ENCODE measurements around the gene PCMTD2. TPM values are rescaled to one million over a fixed set of nuclear protein-coding genes. Genes with fewer than 3 reads are reported as not detected.

Gene PCMTD2
- total RNA-seq, 1 donor from 2014 or later: 101 TPM

DNA sequence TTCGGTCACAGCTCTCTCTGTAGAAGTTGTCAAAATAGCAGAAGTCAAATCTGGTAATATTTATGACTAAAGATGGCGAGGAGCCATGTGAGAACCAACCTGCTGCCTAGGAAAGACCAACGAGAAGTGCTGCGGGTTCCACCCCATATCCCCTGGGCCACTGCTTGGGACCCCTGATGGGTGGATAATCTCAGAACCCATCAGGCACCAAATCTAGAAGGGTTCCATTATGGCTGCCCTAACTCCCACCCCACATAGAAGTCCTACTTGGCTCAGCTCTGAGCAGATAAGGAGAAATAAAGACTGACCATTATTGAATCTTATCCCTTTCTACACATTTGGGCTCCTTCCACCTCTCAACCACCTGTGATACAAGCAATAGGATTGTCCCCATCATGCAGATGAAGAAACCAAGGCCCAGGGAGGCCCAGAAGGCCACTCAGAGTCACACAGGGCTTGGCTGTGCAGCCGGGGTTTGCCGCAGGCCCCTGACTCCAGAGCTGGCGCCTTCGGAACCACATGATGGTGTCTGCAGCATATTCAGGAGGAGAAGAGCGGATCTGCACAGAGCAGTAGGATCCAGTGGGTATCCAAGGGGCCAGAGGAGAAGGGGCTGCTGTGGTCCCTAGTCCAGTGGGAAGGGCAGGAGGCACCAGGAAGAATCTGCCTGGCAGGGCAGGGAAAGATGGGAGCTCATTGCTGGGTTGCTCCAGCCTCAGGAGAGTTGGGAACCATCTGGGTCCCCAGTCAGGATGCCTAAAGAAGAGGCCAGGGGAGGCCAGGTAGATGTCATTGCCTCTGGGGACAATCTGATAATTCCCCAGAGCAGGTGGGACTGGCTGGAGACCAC lies 9.6 kb upstream of the PCMTD2 start:
- Mint-ChIP-seq H3K36me3 (no peaks in the 10 kb centered on the region), H3K27ac (no peak overlapping the region), H3K27me3 (peaks cover 33% of the 10 kb centered on the region), H3K4me1 (ENCODE audit: unreplicated experiment) (no peaks in the 10 kb centered on the region), H3K9me3 (no peaks in the 10 kb centered on the region), H3K4me3 (no peak overlapping the region)
- DNase-seq (ENCODE audit: extremely low spot score, unreplicated experiment): no peak
- TF ChIP-seq, protein P1, sequence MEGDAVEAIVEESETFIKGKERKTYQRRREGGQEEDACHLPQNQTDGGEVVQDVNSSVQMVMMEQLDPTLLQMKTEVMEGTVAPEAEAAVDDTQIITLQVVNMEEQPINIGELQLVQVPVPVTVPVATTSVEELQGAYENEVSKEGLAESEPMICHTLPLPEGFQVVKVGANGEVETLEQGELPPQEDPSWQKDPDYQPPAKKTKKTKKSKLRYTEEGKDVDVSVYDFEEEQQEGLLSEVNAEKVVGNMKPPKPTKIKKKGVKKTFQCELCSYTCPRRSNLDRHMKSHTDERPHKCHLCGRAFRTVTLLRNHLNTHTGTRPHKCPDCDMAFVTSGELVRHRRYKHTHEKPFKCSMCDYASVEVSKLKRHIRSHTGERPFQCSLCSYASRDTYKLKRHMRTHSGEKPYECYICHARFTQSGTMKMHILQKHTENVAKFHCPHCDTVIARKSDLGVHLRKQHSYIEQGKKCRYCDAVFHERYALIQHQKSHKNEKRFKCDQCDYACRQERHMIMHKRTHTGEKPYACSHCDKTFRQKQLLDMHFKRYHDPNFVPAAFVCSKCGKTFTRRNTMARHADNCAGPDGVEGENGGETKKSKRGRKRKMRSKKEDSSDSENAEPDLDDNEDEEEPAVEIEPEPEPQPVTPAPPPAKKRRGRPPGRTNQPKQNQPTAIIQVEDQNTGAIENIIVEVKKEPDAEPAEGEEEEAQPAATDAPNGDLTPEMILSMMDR (conservative IDR thresholded peaks at IDR 0.05): no peak

GRCh38 chr20:64246616-64247306 lies 8.8 kb upstream of the PCMTD2 start:
- Mint-ChIP-seq H3K4me1 (ENCODE audit: unreplicated experiment) (no peaks in the 10 kb centered on the region), H3K27ac (no peak overlapping the region), H3K27me3 (peaks cover 37% of the 10 kb centered on the region), H3K36me3 (no peaks in the 10 kb centered on the region), H3K9me3 (no peaks in the 10 kb centered on the region), H3K4me3 (no peak overlapping the region)
- DNase-seq (ENCODE audit: extremely low spot score, unreplicated experiment): no peak
- TF ChIP-seq, protein P1 (conservative IDR thresholded peaks at IDR 0.05): no peak

DNA sequence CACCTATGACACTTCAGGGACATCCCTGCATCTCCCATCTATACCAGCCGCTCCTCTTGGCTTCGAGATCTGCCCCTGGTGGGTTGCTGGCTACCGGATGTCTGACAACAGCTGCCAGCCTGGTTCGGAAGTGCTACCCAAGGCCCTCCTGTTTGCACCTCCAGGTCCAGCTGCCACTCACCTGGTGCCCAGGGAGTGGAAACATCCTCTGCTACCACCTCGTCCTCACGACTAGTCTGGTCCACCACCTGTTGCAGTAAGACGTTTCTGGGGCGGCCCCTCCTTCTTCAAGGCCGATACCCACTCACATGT lies 8.3 kb upstream of the PCMTD2 start:
- TF ChIP-seq, protein P1 (conservative IDR thresholded peaks at IDR 0.05): no peak
- no peak overlapping the region for H3K4me3 Mint-ChIP-seq
- H3K27me3 Mint-ChIP-seq: peaks cover 37% of the 10 kb centered on the region
- H3K4me1 Mint-ChIP-seq (ENCODE audit: unreplicated experiment): no peaks in the 10 kb centered on the region
- DNase-seq (ENCODE audit: extremely low spot score, unreplicated experiment): no peak
- no peaks in the 10 kb centered on the region for H3K36me3 Mint-ChIP-seq
- no peaks in the 10 kb centered on the region for H3K9me3 Mint-ChIP-seq
- no peak overlapping the region for H3K27ac Mint-ChIP-seq

DNA sequence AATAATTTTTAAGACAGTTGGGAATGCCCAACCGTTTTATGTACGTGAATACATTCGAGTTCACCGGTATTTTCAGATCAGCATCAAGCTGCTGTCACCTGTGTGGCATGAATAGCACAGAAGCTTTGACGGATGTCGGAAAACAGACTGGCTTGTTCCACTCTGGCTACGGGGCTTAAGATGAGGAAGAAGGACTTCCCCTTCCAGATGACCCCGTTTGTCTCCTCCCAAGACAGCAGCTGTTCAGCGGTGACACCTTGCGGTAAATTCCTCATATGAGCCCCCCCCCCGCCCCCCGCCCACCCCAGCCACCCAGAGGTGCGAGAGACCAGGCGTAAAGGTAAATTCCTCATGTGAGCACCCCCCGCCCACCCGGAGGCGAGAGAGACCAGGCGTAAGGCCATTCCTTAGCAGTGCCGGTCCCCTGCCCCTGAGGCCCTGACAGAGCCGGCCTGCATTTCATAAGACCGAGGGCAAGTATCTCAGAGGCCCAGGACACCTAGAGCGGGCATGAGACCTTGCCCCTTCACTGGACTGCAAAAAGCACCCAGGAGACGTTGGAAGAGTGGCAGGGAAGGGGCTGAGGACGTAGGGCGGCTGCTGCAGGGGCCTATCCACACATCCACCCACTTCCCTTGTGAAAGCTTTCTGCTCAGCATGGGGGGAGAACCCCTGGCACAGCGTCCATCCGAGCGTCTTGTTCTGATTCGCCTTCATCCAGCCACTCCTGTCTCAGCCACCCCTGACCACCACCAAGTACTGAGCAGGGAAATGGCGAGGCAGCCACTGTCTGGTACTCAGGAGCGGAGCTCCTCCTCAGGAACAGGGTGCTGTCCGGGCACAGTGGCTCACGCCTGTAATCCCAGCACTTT lies 7.3 kb upstream of the PCMTD2 start:
- Mint-ChIP-seq H3K4me3 (no peak overlapping the region), H3K27me3 (peaks cover 40% of the 10 kb centered on the region), H3K36me3 (no peaks in the 10 kb centered on the region), H3K9me3 (no peaks in the 10 kb centered on the region), H3K4me1 (ENCODE audit: unreplicated experiment) (no peaks in the 10 kb centered on the region), H3K27ac (no peak overlapping the region)
- TF ChIP-seq, protein P1 (conservative IDR thresholded peaks at IDR 0.05): no peak
- no peak for DNase-seq (ENCODE audit: extremely low spot score, unreplicated experiment)

DNA sequence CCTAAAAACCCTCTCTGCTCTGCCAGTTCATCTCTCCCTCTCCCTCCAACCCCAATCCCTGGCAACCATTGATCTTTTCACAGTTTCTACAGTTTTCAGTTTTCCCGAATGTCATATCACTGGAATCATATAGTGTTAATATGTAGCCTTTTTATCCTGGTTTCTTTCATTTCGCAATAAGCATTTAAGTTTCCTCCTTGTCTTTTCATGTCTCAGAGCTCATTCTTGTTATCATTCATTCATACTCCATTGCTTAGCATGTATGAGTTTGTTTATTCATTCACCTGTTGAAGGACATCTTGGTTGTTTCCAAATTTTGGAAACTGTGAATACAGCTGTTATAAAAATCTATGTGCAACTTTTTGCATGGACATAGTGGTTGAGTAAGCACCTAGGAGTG lies 5.5 kb upstream of the PCMTD2 start:
- H3K27me3 Mint-ChIP-seq: peaks cover 38% of the 10 kb centered on the region
- H3K36me3 Mint-ChIP-seq: no peaks in the 10 kb centered on the region

More for the DNA sequence above, 5.5 kb upstream of the PCMTD2 start:
- DNase-seq (ENCODE audit: extremely low spot score, unreplicated experiment): no peak
- no peaks in the 10 kb centered on the region for H3K4me1 Mint-ChIP-seq (ENCODE audit: unreplicated experiment)
- H3K4me3 Mint-ChIP-seq: no peak overlapping the region
- H3K27ac Mint-ChIP-seq: no peak overlapping the region
- H3K9me3 Mint-ChIP-seq: no peaks in the 10 kb centered on the region
- TF ChIP-seq, protein P1 (conservative IDR thresholded peaks at IDR 0.05): no peak

Measured in type B pancreatic cell (in vitro differentiated cells).